HG02759 (cell line): ENCODE results near the gene BRSK1.

Experiments
- ATAC-seq: cut with Tn5 transposase; IDR thresholded peaks from one replicate; pipeline ENCODE4 v1.9.1; 2021; ENCODE audit warnings: mild to moderate bottlenecking, moderate library complexity; ENCODE audit not compliant: unreplicated experiment

The BRSK1 gene

DNA sequence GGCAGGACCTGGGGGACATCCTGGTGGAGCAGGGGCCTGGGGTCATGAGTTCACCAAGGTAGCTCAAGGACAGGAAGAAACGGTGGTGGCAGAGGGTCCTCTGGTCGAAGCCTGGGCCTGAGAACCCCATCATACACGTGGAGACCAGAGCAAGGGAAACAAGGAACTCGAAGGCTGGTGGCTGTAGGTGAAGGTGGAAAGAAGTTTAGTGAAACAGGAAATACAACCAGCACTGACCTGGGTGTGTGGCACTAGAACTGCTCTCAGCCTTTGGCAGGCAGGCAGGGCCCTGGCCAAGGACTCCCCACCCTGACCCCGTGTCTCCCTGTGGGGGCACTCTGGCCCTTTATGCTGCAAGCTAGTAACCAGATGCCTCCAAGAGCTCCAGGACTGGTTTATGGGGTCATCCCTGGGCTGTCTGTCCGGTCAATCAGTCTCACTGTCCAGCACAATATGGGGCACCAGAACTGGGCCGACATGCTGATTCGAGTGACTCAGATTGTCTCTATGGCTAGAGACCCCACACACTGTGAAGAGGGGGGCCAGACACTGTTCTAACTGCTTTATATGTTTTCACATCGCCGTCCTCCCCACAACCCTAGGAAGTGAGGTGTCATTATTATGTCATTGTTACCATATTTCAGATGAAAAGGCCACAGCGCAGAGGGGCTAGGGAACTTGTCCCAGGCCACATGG lies 67.0 kb downstream of the BRSK1 start:
- no peak for ATAC-seq

- ATAC-seq = no peak
Measured at GRCh38 chr19:55352040-55352439, 68.2 kb downstream of the BRSK1 start.

DNA sequence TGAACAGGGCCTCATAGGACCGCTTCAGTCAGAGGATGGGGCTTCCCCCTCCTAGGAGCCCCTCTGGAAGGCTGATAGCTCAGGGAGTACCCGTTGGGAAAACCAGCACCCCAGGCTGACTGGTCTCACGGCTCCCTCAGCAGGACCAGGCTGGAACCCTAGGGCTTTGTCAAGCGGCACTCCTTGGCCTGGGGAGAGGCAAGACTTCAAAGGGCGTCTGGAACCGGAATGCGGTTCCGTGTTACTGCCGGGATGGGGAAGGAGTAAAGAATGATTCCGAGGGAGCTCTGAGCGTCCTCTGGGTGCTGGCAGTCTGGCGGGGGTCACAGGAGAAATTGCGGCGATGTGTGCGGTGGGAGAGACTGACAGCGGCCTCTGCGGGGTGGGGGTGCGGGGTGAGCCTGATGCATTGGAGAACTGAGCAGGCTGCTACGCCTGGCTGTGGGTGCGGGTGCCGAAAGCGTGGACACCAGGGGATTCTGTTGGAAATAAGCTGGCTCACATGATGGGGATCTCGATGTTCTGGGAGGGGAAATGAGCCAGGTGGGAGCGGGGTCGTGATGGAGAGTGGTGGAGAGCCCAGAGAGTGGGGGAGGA lies 68.8 kb downstream of the BRSK1 start:
- ATAC-seq = no peak

DNA sequence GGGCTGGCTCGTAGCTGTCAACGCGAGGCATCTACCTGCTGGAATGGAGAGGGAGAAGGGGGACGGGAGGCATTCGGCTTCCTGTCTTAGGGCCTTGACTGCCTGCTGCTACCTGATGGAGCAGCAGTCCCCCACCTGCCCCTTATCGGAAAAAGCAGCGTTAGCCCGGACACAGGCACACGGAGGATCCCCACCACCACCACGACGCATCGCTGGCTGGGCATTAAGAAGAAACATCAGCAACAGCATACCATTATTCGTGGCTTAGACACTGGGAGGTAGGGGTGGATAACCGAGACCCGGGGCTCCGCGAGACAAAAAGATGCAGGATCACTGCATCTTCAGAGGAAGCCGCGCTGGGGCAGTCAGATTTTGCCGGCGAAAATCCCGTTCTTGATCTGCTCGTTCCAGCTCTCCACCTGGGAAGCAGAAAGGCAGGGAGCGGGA lies 69.6 kb downstream of the BRSK1 start:
- ATAC-seq = no peak

- ATAC-seq = no peak
Measured at GRCh38 chr19:55353803-55354697, 70.3 kb downstream of the BRSK1 start.

DNA sequence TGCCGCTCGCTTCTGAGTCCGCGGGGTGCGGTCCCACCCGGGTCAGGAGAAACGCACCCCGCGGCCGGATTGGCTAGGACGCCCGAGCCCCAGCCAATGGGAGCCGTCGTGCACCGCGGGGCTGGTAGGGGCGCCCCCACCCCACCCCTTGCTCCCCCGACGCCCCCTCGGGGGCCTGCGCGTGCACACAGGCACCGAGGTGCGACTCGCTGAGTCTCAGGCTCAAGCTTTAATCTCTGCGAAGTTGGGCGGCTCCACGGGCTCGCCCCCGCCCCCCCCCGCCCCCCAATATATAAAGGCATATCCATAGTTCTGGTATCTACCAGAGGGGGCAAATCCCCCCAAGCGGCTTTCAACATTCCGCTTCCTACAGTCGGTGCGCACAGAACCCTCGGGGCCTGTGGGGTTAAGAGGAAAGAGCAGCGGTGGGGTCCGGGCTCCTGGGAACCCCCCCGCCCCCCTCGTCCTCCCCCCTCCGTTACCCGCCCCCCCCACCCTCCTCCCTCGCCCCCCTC lies 71.0 kb downstream of the BRSK1 start, which contains the start of gene COX6B2:
COX6B2 (minus strand) TSS at position 22 of the 515 bp plus-strand sequence. CDS start 198 bp downstream, outside the sequence.
- ATAC-seq = no peak

DNA sequence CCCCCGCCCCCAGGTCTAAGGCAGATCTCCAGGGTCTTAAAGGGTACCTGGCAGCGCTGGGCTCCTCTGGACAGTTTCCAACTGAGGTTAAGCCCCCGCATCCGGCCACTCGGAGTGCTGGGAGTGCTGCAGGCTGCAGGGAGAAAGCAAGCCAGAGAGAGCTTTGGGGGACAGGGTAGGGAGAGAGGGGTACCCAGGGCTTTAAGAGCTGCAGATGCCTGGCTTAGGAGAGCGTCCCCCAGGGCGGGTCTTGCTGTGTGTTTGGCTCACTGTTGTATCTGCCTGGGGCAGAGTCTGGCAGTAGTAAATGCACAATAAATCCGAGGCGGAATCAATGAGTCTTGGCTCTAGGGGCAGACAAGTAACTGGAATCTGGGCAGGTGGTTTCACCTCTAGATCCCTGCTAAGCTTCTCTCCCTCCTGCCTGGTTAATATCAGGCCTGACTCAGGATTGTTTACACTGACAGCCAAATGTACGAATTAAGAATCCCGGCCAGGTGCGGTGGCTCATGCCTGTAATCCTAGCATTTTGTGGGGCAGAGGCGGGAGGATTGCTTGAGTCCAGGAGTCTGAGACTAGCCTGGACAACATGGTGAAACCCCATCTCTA lies 71.5 kb downstream of the BRSK1 start:
- ATAC-seq = no peak

DNA sequence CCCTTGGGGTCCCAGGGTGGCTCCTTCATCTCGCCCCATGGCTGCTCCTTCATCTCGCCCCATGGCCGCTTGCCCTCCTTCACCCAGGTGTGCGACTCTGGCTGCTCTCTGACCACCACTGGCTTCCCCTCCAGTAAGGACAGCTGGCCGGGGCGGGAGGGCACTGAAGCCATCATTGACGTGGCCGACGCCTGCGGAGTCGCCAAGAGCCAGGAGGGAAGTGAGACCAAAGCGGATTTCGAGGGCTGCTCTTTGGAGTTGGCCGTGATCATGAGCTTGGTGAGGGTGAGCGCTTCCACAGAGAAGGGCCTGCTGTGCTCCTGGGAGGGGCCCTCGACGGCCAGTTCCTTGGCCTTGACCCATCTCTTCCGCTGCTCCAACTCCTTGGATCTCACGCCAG lies 74.7 kb downstream of the BRSK1 start:
- ATAC-seq = no peak

DNA sequence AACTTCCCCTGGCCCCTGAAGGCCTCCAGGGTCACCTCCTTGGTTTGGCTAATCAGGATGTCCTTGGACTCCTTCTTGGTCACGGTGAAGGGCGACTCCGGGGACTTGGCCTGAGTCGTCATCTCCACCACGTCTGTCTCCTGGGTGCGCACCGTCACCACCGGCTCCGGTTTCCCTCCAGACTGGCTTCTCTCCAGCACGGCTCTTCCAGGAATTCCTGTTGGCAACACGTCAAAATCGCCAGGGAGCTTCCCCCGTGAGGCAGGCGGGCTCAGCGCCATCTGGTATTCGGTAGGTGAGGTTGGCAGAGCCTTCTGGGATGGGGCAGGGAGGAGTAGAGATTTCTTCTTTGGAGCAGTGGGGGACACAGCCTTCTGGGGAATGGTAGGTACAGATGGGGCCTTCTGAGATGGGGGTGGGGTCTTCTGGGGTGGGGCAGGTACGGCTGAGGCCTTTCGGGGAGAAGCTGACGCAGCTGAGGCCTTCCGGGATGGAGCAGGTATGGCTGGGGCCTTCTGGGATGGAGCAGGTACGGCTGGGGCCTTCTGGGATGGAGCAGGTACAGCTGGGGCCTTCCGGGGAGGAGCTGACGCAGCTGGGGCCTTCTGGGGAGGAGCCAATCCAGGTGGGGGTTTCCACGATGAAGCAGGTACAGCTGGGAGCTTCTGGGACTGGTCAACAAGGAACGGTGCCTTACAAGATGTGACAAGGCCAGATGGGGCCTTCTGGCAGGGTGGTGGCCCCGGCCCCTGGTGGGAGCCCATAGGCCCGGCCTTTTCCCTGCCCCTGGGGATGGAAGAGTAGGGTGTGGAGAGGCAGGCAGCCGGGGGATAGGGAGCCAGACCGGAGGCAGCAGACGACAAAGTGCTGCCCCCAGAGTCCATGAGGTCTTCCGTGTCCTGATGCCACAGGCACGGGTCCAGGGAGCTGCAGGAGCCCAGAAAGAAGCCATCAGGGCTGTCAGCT lies 75.4 kb downstream of the BRSK1 start:
- ATAC-seq = no peak

GRCh38 chr19:55360902-55361301 lies 77.1 kb downstream of the BRSK1 start:
- ATAC-seq = no peak
